GM21423 (cell line): Measurements from ENCODE around the gene CACNA2D3.

Source experiments
- ATAC-seq: cut with Tn5 transposase; IDR thresholded peaks from one replicate; pipeline ENCODE4 v1.9.1; 2021; ENCODE audit warnings: mild to moderate bottlenecking, moderate library complexity; ENCODE audit not compliant: unreplicated experiment

The CACNA2D3 gene

GRCh38 chr3:54517424-54517823, 395.1 kb downstream of the CACNA2D3 start:
- ATAC-seq, result no peak

DNA sequence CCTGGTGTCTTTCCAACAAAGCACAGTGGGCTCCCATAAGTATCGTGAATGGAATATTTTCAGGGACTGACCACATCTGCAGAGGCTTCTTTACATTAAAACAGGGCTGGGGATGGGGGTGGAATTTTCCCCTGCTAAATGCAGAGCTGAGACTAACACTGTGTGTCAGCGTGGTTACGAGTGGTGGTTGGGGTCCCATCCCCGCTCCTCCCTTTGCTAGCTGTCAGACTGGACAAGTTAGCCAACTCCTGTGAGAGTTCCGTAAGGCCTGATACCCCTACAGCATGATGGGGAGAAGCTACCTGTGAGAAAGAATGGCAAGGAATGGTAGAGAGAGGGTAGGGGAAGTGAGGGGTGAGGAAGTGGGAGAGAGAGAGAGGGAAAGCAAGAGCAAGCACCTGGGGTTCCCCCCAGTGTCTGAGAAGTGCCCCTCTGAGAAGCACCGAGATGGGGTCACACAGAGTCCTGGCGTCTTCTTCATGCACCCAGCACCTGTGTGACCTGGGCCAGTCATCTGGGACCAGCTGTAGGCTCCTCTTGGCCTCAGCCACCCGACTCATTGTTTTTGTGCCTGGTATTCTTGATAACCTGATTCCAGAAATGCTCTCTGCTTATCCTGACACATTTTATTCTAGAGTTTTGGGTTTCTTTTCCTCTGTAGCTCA, 395.8 kb downstream of the CACNA2D3 start:
- no peak for ATAC-seq

DNA sequence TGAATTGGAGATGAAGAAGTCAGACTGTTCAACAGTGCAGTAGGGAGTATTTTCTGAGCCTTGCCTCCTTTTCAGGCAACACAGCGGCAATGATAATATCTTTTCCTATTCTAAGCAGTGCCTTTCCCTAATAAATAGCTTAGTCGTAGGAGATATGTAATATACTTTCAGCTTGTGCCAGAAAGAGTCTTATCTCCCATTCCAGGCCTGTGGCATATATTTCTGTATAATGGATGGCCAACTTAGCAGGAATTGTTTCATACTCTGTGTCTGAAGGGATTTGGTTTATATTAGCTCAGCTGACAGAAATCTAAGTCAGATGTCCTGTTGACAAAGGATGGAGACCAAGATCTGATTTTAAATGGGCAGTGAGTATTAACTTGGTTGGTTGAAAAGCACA, 397.1 kb downstream of the CACNA2D3 start:
- no peak for ATAC-seq

- no peak for ATAC-seq
These were observed 397.7 kb downstream of the CACNA2D3 start for GRCh38 chr3:54520060-54520459.

- no peak for ATAC-seq
These were observed 405.2 kb downstream of the CACNA2D3 start for GRCh38 chr3:54527521-54527920.

GRCh38 chr3:54527953-54528352, 405.6 kb downstream of the CACNA2D3 start:
- no peak for ATAC-seq

DNA sequence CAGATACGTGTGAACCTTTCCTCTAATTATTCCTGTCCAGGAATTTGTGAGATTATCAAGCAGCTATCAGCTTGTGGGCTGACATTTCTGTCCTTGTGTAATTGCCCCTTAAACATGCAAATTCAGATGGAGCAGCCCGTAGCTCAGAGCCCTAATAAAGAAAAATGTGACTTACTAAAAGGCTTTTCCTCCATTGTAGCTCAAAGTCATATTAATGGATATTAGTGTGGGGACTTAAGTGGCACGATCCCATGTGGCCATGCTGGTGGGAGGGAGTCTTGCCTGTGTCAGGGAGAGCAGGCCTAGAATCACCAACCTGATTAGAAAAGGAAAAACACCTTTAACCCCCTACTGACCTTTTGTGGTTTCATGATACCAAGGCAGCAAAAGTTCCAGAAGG, 406.3 kb downstream of the CACNA2D3 start:
- no peak for ATAC-seq

DNA sequence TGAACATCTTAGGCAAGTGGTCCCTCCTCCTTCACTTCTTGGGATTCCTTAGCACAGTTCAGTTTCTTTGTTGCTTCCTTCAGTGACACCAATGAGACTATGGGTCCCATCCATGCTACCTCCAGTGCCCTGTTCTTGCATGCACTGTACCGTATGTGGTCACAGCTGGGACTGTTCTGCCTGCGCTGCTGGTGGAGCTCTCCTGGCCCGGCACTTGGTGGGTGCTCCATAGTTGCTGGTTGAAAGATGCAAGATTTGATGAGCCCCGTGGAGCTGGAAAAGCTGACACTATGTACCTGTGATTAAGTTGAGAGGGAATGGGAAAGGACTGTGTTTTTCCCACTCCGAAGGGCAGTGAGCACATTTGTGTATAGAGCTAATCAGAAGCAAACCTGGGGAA, 407.7 kb downstream of the CACNA2D3 start:
- no peak for ATAC-seq

GRCh38 chr3:54530944-54531343, 408.6 kb downstream of the CACNA2D3 start:
- ATAC-seq, result no peak

DNA sequence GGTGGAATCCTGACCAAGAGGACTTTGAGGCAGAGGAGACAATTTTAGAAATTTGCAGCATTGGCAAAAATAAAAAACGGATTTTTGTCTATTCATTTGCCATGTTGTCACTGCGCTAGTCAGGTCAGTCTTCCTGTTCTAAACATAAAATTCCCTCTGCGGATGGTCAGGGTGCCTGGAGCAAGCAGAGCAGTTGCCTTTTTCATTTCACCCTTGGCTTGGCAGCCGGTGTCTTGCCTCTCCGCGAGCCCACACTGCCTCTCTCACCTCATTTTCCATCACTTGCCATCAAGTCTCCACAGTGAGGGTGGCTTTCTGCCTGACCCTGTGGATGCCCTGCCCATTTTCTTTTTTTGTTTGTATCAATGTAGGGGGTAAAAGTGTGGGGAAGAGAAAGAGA, 409.4 kb downstream of the CACNA2D3 start:
- ATAC-seq, result no peak

- ATAC-seq, result no peak
These were observed 411.5 kb downstream of the CACNA2D3 start for GRCh38 chr3:54533856-54534255.

DNA sequence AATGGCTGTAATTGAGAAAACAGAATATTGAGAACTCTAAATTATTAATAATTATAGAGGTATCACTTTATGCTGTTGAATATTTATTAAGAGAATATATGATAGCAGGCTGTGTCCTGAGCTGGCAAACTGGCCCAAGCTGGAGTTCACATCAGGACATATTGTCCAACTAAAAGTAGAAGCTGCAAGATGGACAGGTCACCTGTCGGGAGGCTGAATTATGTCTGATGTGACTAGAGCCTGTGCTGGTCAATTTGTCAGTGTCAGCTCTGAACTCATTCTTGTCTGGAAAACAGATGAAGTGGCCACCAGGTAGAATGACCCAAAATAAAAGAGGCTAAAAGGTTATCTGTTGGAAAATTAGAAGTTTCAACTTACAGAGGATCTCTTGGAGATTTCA, 413.3 kb downstream of the CACNA2D3 start:
- ATAC-seq, result no peak

GRCh38 chr3:54536450-54536849, 414.1 kb downstream of the CACNA2D3 start:
- no peak for ATAC-seq

GRCh38 chr3:54537506-54537905, 415.2 kb downstream of the CACNA2D3 start:
- no peak for ATAC-seq

DNA sequence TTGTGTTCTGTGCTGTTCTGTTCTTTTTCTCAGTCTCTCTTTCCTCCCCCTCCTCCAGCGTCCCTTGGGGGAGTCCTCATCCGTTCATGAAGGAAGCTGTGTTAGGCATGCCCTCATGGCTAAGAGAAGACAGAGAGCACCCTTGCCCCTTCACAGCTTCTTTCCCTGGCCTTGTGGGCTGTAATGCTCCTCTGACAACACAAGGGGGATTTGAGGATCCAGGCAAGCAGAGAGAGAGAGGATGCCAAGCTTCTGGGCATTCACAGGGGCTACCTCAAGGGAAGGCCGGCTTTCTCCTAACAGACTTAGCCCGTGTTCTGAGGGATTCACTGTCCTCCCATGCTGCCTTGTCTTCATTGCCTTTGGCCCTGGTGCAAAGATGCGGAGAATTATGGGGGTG, 416.0 kb downstream of the CACNA2D3 start:
- no peak for ATAC-seq

DNA sequence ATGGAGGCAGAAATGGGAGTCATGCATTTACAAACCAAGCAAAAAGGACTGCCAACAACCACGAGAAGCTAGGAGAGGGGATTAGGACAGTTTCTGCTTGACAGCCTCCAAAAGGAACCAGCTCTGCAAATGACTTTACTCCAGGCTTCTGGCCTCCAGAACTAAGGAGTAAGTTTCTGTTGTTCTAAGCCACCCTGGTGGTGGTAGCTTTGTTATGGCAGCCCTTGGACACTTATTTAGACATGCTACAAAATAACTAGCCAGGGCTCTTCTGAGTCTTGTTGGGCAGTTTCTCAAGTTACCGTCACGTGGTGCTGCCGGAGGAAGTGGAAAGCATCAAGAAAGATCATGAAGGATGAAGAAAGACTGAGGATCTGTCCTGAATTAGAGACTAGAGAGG, 419.0 kb downstream of the CACNA2D3 start:
- no peak for ATAC-seq

DNA sequence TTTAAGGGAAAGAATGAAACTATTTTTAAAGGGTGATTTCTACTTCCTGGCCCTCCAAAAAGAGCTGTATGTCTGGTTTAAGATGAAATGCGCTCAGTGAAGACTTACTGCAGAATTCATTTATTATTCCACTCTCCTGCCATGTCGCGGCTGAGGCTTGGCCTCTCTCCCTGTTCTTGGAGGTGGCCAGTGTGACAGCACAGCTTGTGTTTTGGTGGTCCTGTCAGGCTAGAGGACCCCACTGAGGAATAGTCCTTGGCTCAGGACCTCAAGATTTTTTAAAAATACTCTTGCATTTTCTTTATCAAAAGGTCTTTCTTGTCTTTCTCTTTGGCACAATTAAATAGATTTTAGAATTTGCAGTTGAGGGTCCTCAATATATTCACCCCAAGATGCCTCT, 421.1 kb downstream of the CACNA2D3 start:
- ATAC-seq, result no peak

- no peak for ATAC-seq
These were observed 424.7 kb downstream of the CACNA2D3 start for GRCh38 chr3:54547051-54547450.

DNA sequence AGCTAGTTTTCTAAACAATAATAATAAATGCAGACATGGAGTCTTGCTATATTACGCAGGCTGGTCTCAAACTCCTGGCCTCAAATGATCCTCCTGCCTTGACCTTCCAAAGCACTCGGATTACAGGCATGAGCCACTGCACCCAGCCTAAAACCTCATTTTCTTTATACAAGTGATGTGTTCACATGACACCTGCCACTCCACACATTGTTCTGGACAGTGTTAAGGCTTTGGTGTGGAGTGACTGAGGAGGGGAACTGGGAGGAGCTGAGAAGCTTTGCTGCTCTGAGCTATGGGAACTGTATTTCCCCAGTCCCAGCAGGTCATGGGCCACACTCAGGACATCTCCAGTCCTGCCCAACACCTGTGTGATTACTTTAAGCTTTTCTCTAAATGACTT, 425.5 kb downstream of the CACNA2D3 start:
- no peak for ATAC-seq

GRCh38 chr3:54549607-54550220, 427.4 kb downstream of the CACNA2D3 start:
- no peak for ATAC-seq

DNA sequence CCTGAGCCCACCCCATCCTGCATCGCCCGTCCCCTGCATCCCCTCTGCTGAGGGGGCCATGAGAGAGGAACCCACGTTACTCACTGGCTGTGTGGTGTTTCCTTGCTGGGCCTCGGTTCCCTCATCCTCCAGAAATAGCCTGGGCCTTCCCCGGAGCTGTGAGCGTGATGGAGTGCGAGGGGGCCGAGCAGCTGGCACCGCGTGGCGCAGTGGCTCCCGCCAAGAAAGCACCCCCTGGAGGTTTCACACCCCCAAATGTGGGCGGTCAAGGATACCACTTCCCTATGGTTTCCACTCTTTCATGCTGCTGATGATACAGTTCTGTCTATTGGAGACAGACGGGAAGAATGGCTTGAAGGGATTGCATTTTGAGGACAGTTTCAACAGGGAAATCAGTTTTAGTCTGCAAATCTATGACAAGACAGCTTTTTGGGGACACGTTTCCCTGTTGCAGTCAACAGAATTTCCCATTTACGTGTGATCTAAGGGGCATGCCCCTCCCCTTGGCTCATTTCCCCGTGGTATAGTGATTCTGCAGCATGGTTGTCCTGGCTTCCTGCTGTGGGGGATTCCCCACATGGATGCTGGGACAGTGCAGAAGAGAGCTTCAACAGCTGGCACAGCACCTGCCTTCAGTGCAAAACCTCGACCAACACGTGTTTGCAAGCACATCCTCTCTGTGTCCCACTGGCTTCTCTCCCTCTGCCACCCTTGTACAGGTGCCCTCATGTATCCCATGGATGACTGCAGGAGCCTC, 428.0 kb downstream of the CACNA2D3 start:
- ATAC-seq, result no peak

- no peak for ATAC-seq
These were observed 434.3 kb downstream of the CACNA2D3 start for GRCh38 chr3:54556630-54557029.
